Common myeloid progenitor, CD34-positive (primary cell): Measurements from ENCODE around the gene ABCA10.

Experiments
- CTCF ChIA-PET: fragments of 350-600 bp; sonication (Branson Sonifier 250); formaldehyde crosslinking; loops from one replicate; lab custom pipeline; 2021; ENCODE audit warnings: antibody characterized with exemption; lab: Charles Lee
- POLR2A ChIA-PET: fragments of 350-600 bp; sonication (Branson Sonifier 250); formaldehyde crosslinking; loops from one replicate; lab custom pipeline; 2021; ENCODE audit warnings: antibody characterized with exemption; lab: Charles Lee
- DNase-seq, 3 donors: peaks; one replicate each; pipeline versions ENCODE4 v3.0.0 to v3.0.0-alpha.2; 2013
- H3K27ac ChIP-seq, 2 experiments: 1 replicate in 1 of 2; 2 replicates in 1 of 2; pipeline ENCODE4 v1.7.0; 2013; ENCODE audit warnings: inconsistent platforms in 2 of 2, low read length in 2 of 2, mild to moderate bottlenecking in 2 of 2, low read depth in 1 of 2, moderate library complexity in 1 of 2; ENCODE audit not compliant: severe bottlenecking in 2 of 2, insufficient read depth in 1 of 2, poor library complexity in 1 of 2
- H3K27me3 ChIP-seq, 5 experiments: replicated peaks in 2 of 5; 1 replicate in 3 of 5; 2 replicates in 2 of 5; pipeline versions ENCODE4 v1.6.1 to v1.7.0; 2013; ENCODE audit warnings: low read length in 4 of 5, mild to moderate bottlenecking in 2 of 5, moderate library complexity in 2 of 5, inconsistent platforms in 1 of 5; ENCODE audit not compliant: insufficient read depth in 5 of 5, control insufficient read depth in 4 of 5
- H3K36me3 ChIP-seq, 4 experiments: 1 replicate in 2 of 4; 2 replicates in 2 of 4; pipeline versions ENCODE4 v1.6.1 to v1.7.0; 2013; ENCODE audit warnings: low read length in 3 of 4, control low read depth in 1 of 4, mild to moderate bottlenecking in 1 of 4; ENCODE audit not compliant: control insufficient read depth in 4 of 4, insufficient read depth in 4 of 4
- H3K4me1 ChIP-seq, 4 experiments: 1 replicate in 3 of 4; 2 replicates in 1 of 4; pipeline versions ENCODE4 v1.6.1 to v1.7.1; 2013; ENCODE audit warnings: low read length in 3 of 4, mild to moderate bottlenecking in 3 of 4, control low read depth in 1 of 4, inconsistent platforms in 1 of 4, moderate library complexity in 1 of 4; ENCODE audit not compliant: control insufficient read depth in 4 of 4, insufficient read depth in 4 of 4; ENCODE audit errors: control extremely low read depth in 1 of 4
- H3K4me3 ChIP-seq, 7 experiments: 1 replicate in 4 of 7; 2 replicates in 3 of 7; pipeline versions ENCODE4 v1.5.1 to v1.7.0; 2013; ENCODE audit warnings: mild to moderate bottlenecking in 7 of 7, low read length in 6 of 7, moderate library complexity in 6 of 7, inconsistent platforms in 2 of 7, low read depth in 2 of 7, control low read depth in 1 of 7; ENCODE audit not compliant: insufficient read depth in 4 of 7, control insufficient read depth in 1 of 7; ENCODE audit errors: extremely low read depth in 1 of 7
- H3K9me3 ChIP-seq, 5 experiments: 1 replicate in 4 of 5; 2 replicates in 1 of 5; pipeline versions ENCODE4 v1.6.1 to v1.7.1; 2013; ENCODE audit warnings: low read length in 4 of 5, mild to moderate bottlenecking in 2 of 5, inconsistent platforms in 1 of 5, low read depth in 1 of 5, moderate library complexity in 1 of 5; ENCODE audit not compliant: control insufficient read depth in 4 of 5, insufficient read depth in 2 of 5; ENCODE audit errors: control extremely low read depth in 1 of 5
- WGBS: methylation state at CpG from one replicate; pipeline ENCODE4 v1.1.5; 2013; ENCODE audit not compliant: insufficient coverage; 5-methylcytosine and 5-hydroxymethylcytosine counted together

Gene ABCA10

GRCh38 chr17:69188064-69188463 is 40.6 kb downstream of the ABCA10 start:
- Histone ChIP-seq H3K4me1 (no peaks in the 10 kb centered on the region), H3K4me3 (no peak overlapping the region), H3K9me3 (no peaks in the 10 kb centered on the region), H3K36me3 (no peaks in the 10 kb centered on the region), H3K27me3 (no peaks in the 10 kb centered on the region), H3K27ac (no peak overlapping the region)
- ChIA-PET CTCF (interaction anchor here (2.2 kb wide), 1 partner anchor 416 kb away, joined by 4 read pairs; no protein-coding TSS in a partner anchor), POLR2A (interaction anchor here (0.5 kb wide), 1 partner anchor 9 kb away, joined by 5 read pairs; no protein-coding TSS in a partner anchor)
- DNase-seq: no peak
- WGBS: 82% methylated on average over 1 of the region's 1 CpG

- no peak overlapping the region for H3K27ac ChIP-seq
- H3K4me1 ChIP-seq: no peaks in the 10 kb centered on the region
- no peak for DNase-seq
- no peaks in the 10 kb centered on the region for H3K9me3 ChIP-seq
- H3K4me3 ChIP-seq: no peak overlapping the region
- no peaks in the 10 kb centered on the region for H3K27me3 ChIP-seq
- POLR2A ChIA-PET: interaction anchor here (0.5 kb wide), 1 partner anchor 8 kb away, joined by 5 read pairs; no protein-coding TSS in a partner anchor
- CTCF ChIA-PET: interaction anchor here (2.2 kb wide), 1 partner anchor 415 kb away, joined by 4 read pairs; no protein-coding TSS in a partner anchor
- H3K36me3 ChIP-seq: no peaks in the 10 kb centered on the region
These were observed 41.3 kb downstream of the ABCA10 start for GRCh38 chr17:69187294-69187693.

- Histone ChIP-seq H3K27me3 (no peaks in the 10 kb centered on the region), H3K27ac (no peak overlapping the region), H3K9me3 (no peaks in the 10 kb centered on the region), H3K4me1 (peaks cover 8 to 23% (median 15%) of the 10 kb centered on the region in 4 experiments), H3K4me3 (peak overlapping the region in 1 of 7 experiments; percentile 33), H3K36me3 (no peaks in the 10 kb centered on the region)
- CTCF ChIA-PET: no interaction called here
- POLR2A ChIA-PET: interaction anchor here (0.5 to 0.7 kb wide), 3 partner anchors 8 to 722 kb away, joined by 3 to 5 read pairs (median 3); no protein-coding TSS in a partner anchor
- WGBS: 36% methylated on average over 2 of the region's 4 CpGs
- DNase-seq: peak in 2 of 3 donors; percentile 25 to 33
These were observed 49.2 kb downstream of the ABCA10 start for GRCh38 chr17:69179227-69179952.

GRCh38 chr17:69176457-69176795 is 52.2 kb downstream of the ABCA10 start:
- no peaks in the 10 kb centered on the region for H3K9me3 ChIP-seq
- CTCF ChIA-PET: no interaction called here
- H3K27me3 ChIP-seq: no peaks in the 10 kb centered on the region
- no peak for DNase-seq
- H3K4me1 ChIP-seq: peaks cover 8 to 23% (median 15%) of the 10 kb centered on the region in 4 experiments
- no peaks in the 10 kb centered on the region for H3K36me3 ChIP-seq
- WGBS: no CpG with 5 or more reads among the region's 1 CpG
- POLR2A ChIA-PET: no interaction called here
- H3K27ac ChIP-seq: no peak overlapping the region
- no peak overlapping the region for H3K4me3 ChIP-seq

GRCh38 chr17:69175625-69176456 is 52.8 kb downstream of the ABCA10 start:
- Histone ChIP-seq H3K36me3 (no peaks in the 10 kb centered on the region), H3K4me3 (no peak overlapping the region), H3K4me1 (peaks cover 8 to 25% (median 16%) of the 10 kb centered on the region in 4 experiments), H3K27ac (no peak overlapping the region), H3K9me3 (no peaks in the 10 kb centered on the region), H3K27me3 (no peaks in the 10 kb centered on the region)
- POLR2A ChIA-PET: no interaction called here
- peak in 1 of 3 donors; percentile 14 for DNase-seq
- CTCF ChIA-PET: no interaction called here
- WGBS: no CpG with 5 or more reads among the region's 4 CpGs

GRCh38 chr17:69175262-69175624 is 53.4 kb downstream of the ABCA10 start:
- H3K27me3 ChIP-seq: no peaks in the 10 kb centered on the region
- H3K27ac ChIP-seq: no peak overlapping the region
- H3K9me3 ChIP-seq: no peaks in the 10 kb centered on the region
- DNase-seq: no peak
- no peaks in the 10 kb centered on the region for H3K36me3 ChIP-seq
- WGBS: 100% methylated on average over 3 of the region's 4 CpGs
- H3K4me1 ChIP-seq: peaks cover 8 to 30% (median 20%) of the 10 kb centered on the region in 4 experiments
- ChIA-PET CTCF (no interaction called here), POLR2A (no interaction called here)
- H3K4me3 ChIP-seq: no peak overlapping the region

GRCh38 chr17:69173118-69173517 is 55.5 kb downstream of the ABCA10 start:
- ChIA-PET CTCF (no interaction called here), POLR2A (no interaction called here)
- Histone ChIP-seq H3K9me3 (peaks cover 0 to 4% (median 0%) of the 10 kb centered on the region in 5 experiments), H3K27me3 (no peaks in the 10 kb centered on the region), H3K27ac (no peak overlapping the region), H3K4me3 (no peak overlapping the region), H3K36me3 (no peaks in the 10 kb centered on the region), H3K4me1 (peaks cover 0 to 25% (median 13%) of the 10 kb centered on the region in 4 experiments)
- no peak for DNase-seq
- no CpG with 5 or more reads among the region's 2 CpGs for WGBS
